Activated CD4-positive, alpha-beta memory T cell treated with anti-CD3 and anti-CD28 coated beads for 36 hours (primary cell): ENCODE results near the gene SETD6. TPM values are rescaled to one million over a fixed set of nuclear protein-coding genes. Genes with fewer than 3 reads are reported as not detected.
"Not testable (repeated sequence)": the region's sequence is repeated elsewhere in the genome, so short reads cannot be mapped to it uniquely, and the experiment has no call there.

Experiments
- CTCF ChIA-PET: fragments of 350-600 bp; sonication (Branson Sonifier 250); formaldehyde crosslinking; loops from one replicate; lab custom pipeline; 2021; ENCODE audit warnings: antibody characterized with exemption, inconsistent platforms; lab: Charles Lee
- POLR2A ChIA-PET: fragments of 350-600 bp; sonication (Branson Sonifier 250); formaldehyde crosslinking; loops from one replicate; lab custom pipeline; 2021; ENCODE audit warnings: antibody characterized with exemption; lab: Charles Lee
- DNase-seq: peaks from one replicate; pipeline ENCODE4 v3.0.0-alpha.2; 2020
- H3K27ac Mint-ChIP-seq: one replicate; pipeline ENCODE4 v1.8.0; 2021; ENCODE audit warnings: mixed read lengths
- H3K27me3 Mint-ChIP-seq: one replicate; pipeline ENCODE4 v1.8.0; 2021; ENCODE audit warnings: mixed read lengths
- H3K36me3 Mint-ChIP-seq: one replicate; pipeline ENCODE4 v1.8.0; 2021; ENCODE audit warnings: mixed read lengths
- H3K4me1 Mint-ChIP-seq: one replicate; pipeline ENCODE4 v1.8.0; 2021; ENCODE audit warnings: low read depth, mixed read lengths
- H3K4me3 Mint-ChIP-seq: one replicate; pipeline ENCODE4 v1.8.0; 2021; ENCODE audit warnings: mild to moderate bottlenecking, mixed read lengths
- H3K9me3 Mint-ChIP-seq: one replicate; pipeline ENCODE4 v1.8.0; 2021; ENCODE audit warnings: mixed read lengths
- intact Hi-C: fragments of 100-400 bp; cut with micrococcal nuclease; formaldehyde crosslinking; loops from one replicate; pipeline ENCODE4 v1.15.1; 2023
- total RNA-seq, 2 experiments: library from RNA; stranded (reverse); gene quantifications; one replicate each; pipeline ENCODE4 v1.2.3, GENCODE V29; 2021

SETD6 gene
- total RNA-seq, 2 experiments from 2014 or later: 12.9 to 14.5 TPM

- Mint-ChIP-seq H3K27ac (no peak overlapping the region), H3K27me3 (peaks cover 2% of the 10 kb centered on the region), H3K4me1 (no peaks in the 10 kb centered on the region), H3K9me3 (no peaks in the 10 kb centered on the region), H3K36me3 (no peaks in the 10 kb centered on the region), H3K4me3 (no peak overlapping the region)
- ChIA-PET POLR2A (no interaction called here), CTCF (interaction anchor here (1.0 kb wide), 1 partner anchor 145 kb away, joined by 5 read pairs; no protein-coding TSS in a partner anchor)
- no peak for DNase-seq
- intact Hi-C loops: loop anchor here (10.0 kb wide), 1 partner anchor 457 kb away; the partner anchor contains the start of gene MMP15
These were observed 34.0 kb upstream of the SETD6 start for GRCh38 chr16:58481226-58481869.

GRCh38 chr16:58481931-58482330 is 33.4 kb upstream of the SETD6 start:
- H3K36me3 Mint-ChIP-seq: no peaks in the 10 kb centered on the region
- CTCF ChIA-PET: no interaction called here

GRCh38 chr16:58485184-58485887 is 30.0 kb upstream of the SETD6 start:
- POLR2A ChIA-PET: interaction anchor here (0.9 kb wide), 1 partner anchor 12 kb away, joined by 5 read pairs; no protein-coding TSS in a partner anchor
- Mint-ChIP-seq H3K9me3 (no peaks in the 10 kb centered on the region), H3K27ac (no peak overlapping the region), H3K4me1 (no peaks in the 10 kb centered on the region), H3K27me3 (peaks cover 2% of the 10 kb centered on the region), H3K36me3 (no peaks in the 10 kb centered on the region), H3K4me3 (no peak overlapping the region)
- intact Hi-C loops: loop anchor here (10.0 kb wide), 1 partner anchor 461 kb away; the partner anchor contains the start of gene MMP15
- DNase-seq: no peak
- CTCF ChIA-PET: interaction anchor here (1.0 to 10.9 kb wide), 5 partner anchors 8 to 149 kb away, joined by 3 to 286 read pairs (median 5); no protein-coding TSS in a partner anchor

More at GRCh38 chr16:58481931-58482330, 33.4 kb upstream of the SETD6 start:
- Mint-ChIP-seq H3K4me1 (no peaks in the 10 kb centered on the region), H3K4me3 (no peak overlapping the region), H3K9me3 (no peaks in the 10 kb centered on the region), H3K27ac (no peak overlapping the region), H3K27me3 (peaks cover 2% of the 10 kb centered on the region)
- POLR2A ChIA-PET: no interaction called here
- no peak for DNase-seq
- intact Hi-C loops: loop anchor here (10.0 kb wide), 1 partner anchor 457 kb away; the partner anchor contains the start of gene MMP15

- peaks cover 2% of the 10 kb centered on the region for H3K27me3 Mint-ChIP-seq
- H3K4me3 Mint-ChIP-seq: no peak overlapping the region
- ChIA-PET CTCF (interaction anchor here (0.6 to 10.9 kb wide), 25 partner anchors 9 to 268 kb away, joined by 3 to 286 read pairs (median 5); no protein-coding TSS in a partner anchor), POLR2A (interaction anchor here (1.0 kb wide), 1 partner anchor 151 kb away, joined by 6 read pairs; no protein-coding TSS in a partner anchor)
- H3K4me1 Mint-ChIP-seq: no peaks in the 10 kb centered on the region
- DNase-seq: peak; percentile 78
- H3K9me3 Mint-ChIP-seq: no peaks in the 10 kb centered on the region
- no peak overlapping the region for H3K27ac Mint-ChIP-seq
- no peaks in the 10 kb centered on the region for H3K36me3 Mint-ChIP-seq
- intact Hi-C loops: loop anchor here (1.0 to 10.0 kb wide), 2 partner anchors 151 to 463 kb away; partner anchors contain the start of gene MMP15
These were observed 27.6 kb upstream of the SETD6 start for GRCh38 chr16:58487566-58488351.

GRCh38 chr16:58488531-58488930 is 26.8 kb upstream of the SETD6 start:
- ChIA-PET POLR2A (no interaction called here), CTCF (interaction anchor here (1.1 to 10.9 kb wide), 15 partner anchors 10 to 267 kb away, joined by 3 to 286 read pairs (median 5); no protein-coding TSS in a partner anchor)

GRCh38 chr16:58490065-58490464 is 25.3 kb upstream of the SETD6 start:
- intact Hi-C loops: no loop called here
- H3K36me3 Mint-ChIP-seq: no peaks in the 10 kb centered on the region
- peaks cover 1% of the 10 kb centered on the region for H3K27me3 Mint-ChIP-seq
- DNase-seq: no peak
- H3K4me1 Mint-ChIP-seq: peaks cover 3% of the 10 kb centered on the region
- H3K27ac Mint-ChIP-seq: no peak overlapping the region
- ChIA-PET CTCF (interaction anchor here (3.3 to 10.9 kb wide), 2 partner anchors 154 to 266 kb away, joined by 22 to 286 read pairs; no protein-coding TSS in a partner anchor), POLR2A (no interaction called here)
- no peak overlapping the region for H3K4me3 Mint-ChIP-seq
- no peaks in the 10 kb centered on the region for H3K9me3 Mint-ChIP-seq

More at GRCh38 chr16:58488531-58488930, 26.8 kb upstream of the SETD6 start:
- intact Hi-C loops: loop anchor here (10.0 kb wide), 1 partner anchor 464 kb away; the partner anchor contains the start of gene MMP15
- no peaks in the 10 kb centered on the region for H3K36me3 Mint-ChIP-seq
- DNase-seq: no peak
- peaks cover under 1% of the 10 kb centered on the region for H3K27me3 Mint-ChIP-seq
- H3K27ac Mint-ChIP-seq: no peak overlapping the region
- no peak overlapping the region for H3K4me3 Mint-ChIP-seq
- no peaks in the 10 kb centered on the region for H3K9me3 Mint-ChIP-seq
- no peaks in the 10 kb centered on the region for H3K4me1 Mint-ChIP-seq

- DNase-seq, H3K36me3 Mint-ChIP-seq, POLR2A ChIA-PET, H3K27ac Mint-ChIP-seq, H3K4me3 Mint-ChIP-seq, intact Hi-C loops, H3K4me1 Mint-ChIP-seq, H3K9me3 Mint-ChIP-seq, H3K27me3 Mint-ChIP-seq: not testable (repeated sequence)
- CTCF ChIA-PET: interaction anchor here (10.9 kb wide), 1 partner anchor 154 kb away, joined by 286 read pairs; no protein-coding TSS in a partner anchor
These were observed 24.8 kb upstream of the SETD6 start for GRCh38 chr16:58490539-58490938.

GRCh38 chr16:58492066-58492465 is 23.3 kb upstream of the SETD6 start:
- H3K36me3 Mint-ChIP-seq: no peaks in the 10 kb centered on the region
- H3K9me3 Mint-ChIP-seq: no peaks in the 10 kb centered on the region
- peaks cover 1% of the 10 kb centered on the region for H3K27me3 Mint-ChIP-seq
- POLR2A ChIA-PET: no interaction called here
- CTCF ChIA-PET: interaction anchor here (10.9 kb wide), 1 partner anchor 156 kb away, joined by 286 read pairs; no protein-coding TSS in a partner anchor
- DNase-seq: no peak
- H3K4me3 Mint-ChIP-seq: no peak overlapping the region
- no peak overlapping the region for H3K27ac Mint-ChIP-seq
- intact Hi-C loops: no loop called here
- H3K4me1 Mint-ChIP-seq: peaks cover 15% of the 10 kb centered on the region

- ChIA-PET CTCF (interaction anchor here (1.8 to 10.9 kb wide), 2 partner anchors 157 to 263 kb away, joined by 8 to 286 read pairs; no protein-coding TSS in a partner anchor), POLR2A (no interaction called here)
- peaks cover 15% of the 10 kb centered on the region for H3K4me1 Mint-ChIP-seq
- no peaks in the 10 kb centered on the region for H3K36me3 Mint-ChIP-seq
- H3K4me3 Mint-ChIP-seq: no peak overlapping the region
- intact Hi-C loops: no loop called here
- DNase-seq: no peak
- peaks cover 1% of the 10 kb centered on the region for H3K27me3 Mint-ChIP-seq
- H3K9me3 Mint-ChIP-seq: no peaks in the 10 kb centered on the region
- no peak overlapping the region for H3K27ac Mint-ChIP-seq
These were observed 22.6 kb upstream of the SETD6 start for GRCh38 chr16:58492735-58493134.

GRCh38 chr16:58493756-58494431 is 21.4 kb upstream of the SETD6 start:
- H3K27ac Mint-ChIP-seq: no peak overlapping the region
- H3K27me3 Mint-ChIP-seq: peaks cover 1% of the 10 kb centered on the region
- no peak for DNase-seq
- H3K4me3 Mint-ChIP-seq: no peak overlapping the region
- ChIA-PET POLR2A (no interaction called here), CTCF (interaction anchor here (0.7 to 10.9 kb wide), 4 partner anchors 9 to 262 kb away, joined by 3 to 286 read pairs (median 6); no protein-coding TSS in a partner anchor)
- H3K36me3 Mint-ChIP-seq: no peaks in the 10 kb centered on the region
- H3K4me1 Mint-ChIP-seq: peaks cover 15% of the 10 kb centered on the region
- intact Hi-C loops: no loop called here
- no peaks in the 10 kb centered on the region for H3K9me3 Mint-ChIP-seq
